ENCODE results near the gene KLHL21. TPM values are rescaled to one million over a fixed set of nuclear protein-coding genes. Genes with fewer than 3 reads are reported as not detected.

The KLHL21 gene
- polyA plus RNA-seq, 2 of the 4 experiments (the other 2 are of a cell fraction): 3.3 to 10.5 TPM

DNA sequence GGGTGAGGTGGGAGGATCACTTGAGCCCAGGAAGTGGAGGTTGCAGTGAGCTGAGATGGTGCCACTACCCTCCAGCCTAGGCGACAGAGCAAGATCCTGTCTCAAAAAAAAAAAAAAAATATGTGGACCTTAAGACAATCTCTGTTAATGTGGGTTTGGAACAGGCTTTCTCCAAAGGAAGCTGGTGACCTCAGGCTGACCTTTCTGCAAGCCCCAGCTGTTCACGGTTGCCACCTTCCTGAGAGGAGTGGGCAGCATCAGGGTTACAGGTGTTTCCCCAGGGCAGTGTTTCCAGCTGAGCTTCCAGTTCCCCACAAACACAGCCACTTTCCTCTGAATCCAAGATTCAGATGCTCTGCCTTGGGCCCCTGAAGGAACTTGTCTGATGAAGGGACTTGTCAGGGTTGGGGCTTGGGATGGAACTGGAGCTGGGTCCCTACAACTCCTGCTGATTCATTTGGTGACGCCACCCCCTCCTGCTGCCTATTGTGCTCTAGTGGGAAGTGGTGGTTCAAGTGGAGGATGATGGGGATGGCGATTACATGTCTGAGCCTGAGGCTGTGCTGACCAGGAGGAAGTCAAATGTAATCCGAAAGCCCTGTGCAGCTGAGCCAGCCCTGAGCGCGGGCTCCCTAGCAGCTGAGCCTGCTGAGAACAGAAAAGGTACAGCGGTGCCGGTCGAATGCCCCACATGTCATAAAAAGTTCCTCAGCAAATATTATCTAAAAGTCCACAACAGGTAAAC lies 20.9 kb downstream of the KLHL21 start:
- WGBS (ENCODE audit: missing lambda C conversion rate): 82% methylated on average over 9 of the region's 10 CpGs
- DNase-seq (ENCODE audit: low read depth in 1 of 2, low spot score in 1 of 2) (no peak), ATAC-seq (no peak), FAIRE-seq (no peak)
- H3K4me1 ChIP-seq: peaks cover 25% of the 10 kb centered on the region
- H3K4me2 ChIP-seq: peak overlapping the region; percentile 92
- no peak overlapping the region for H3K27ac ChIP-seq
- CTCF ChIA-PET: interaction anchor here (0.9 to 3.9 kb wide), 2 partner anchors 28 to 120 kb away, joined by 5 to 16 read pairs; partner anchors contain the start of genes DNAJC11, NOL9 and TAS1R1
- no peak for TF ChIP-seq HOXB5 (CRISPR knock-in tag; IDR thresholded peaks at IDR 0.05)
- TF ChIP-seq, protein P1, sequence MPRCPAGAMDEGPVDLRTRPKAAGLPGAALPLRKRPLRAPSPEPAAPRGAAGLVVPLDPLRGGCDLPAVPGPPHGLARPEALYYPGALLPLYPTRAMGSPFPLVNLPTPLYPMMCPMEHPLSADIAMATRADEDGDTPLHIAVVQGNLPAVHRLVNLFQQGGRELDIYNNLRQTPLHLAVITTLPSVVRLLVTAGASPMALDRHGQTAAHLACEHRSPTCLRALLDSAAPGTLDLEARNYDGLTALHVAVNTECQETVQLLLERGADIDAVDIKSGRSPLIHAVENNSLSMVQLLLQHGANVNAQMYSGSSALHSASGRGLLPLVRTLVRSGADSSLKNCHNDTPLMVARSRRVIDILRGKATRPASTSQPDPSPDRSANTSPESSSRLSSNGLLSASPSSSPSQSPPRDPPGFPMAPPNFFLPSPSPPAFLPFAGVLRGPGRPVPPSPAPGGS (IDR thresholded peaks at IDR 0.05): no peak
- POLR2A ChIA-PET: no interaction called here
- no peaks in the 10 kb centered on the region for H3K9me3 ChIP-seq
- no peak overlapping the region for H3K4me3 ChIP-seq

DNA sequence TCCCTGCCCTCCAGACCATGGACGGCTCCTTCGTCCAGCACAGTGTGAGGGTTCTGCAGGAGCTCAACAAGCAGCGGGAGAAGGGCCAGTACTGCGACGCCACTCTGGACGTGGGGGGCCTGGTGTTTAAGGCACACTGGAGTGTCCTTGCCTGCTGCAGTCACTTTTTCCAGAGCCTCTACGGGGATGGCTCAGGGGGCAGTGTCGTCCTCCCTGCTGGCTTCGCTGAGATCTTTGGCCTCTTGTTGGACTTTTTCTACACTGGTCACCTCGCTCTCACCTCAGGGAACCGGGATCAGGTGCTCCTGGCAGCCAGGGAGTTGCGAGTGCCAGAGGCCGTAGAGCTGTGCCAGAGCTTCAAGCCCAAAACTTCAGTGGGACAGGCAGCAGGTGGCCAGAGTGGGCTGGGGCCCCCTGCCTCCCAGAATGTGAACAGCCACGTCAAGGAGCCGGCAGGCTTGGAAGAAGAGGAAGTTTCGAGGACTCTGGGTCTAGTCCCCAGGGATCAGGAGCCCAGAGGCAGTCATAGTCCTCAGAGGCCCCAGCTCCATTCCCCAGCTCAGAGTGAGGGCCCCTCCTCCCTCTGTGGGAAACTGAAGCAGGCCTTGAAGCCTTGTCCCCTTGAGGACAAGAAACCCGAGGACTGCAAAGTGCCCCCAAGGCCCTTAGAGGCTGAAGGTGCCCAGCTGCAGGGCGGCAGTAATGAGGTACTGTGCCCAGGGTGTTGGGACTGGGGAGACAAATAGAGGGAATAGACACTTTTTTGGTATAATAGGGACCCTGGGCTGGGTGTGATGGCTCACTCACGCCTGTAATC lies 21.9 kb downstream of the KLHL21 start:
- DNase-seq (ENCODE audit: low read depth in 1 of 2, low spot score in 1 of 2) (no peak), ATAC-seq (peak in 1 of 2 experiments; percentile 7; a peak in 3 of 6 replicates), FAIRE-seq (no peak)
- peak overlapping the region; percentile 92 for H3K4me2 ChIP-seq
- H3K27ac ChIP-seq: peak overlapping the region; percentile 80 to 93; a peak in 5 of 6 replicates
- ChIA-PET POLR2A (interaction anchor here (1.2 to 1.6 kb wide), 2 partner anchors 8 to 20 kb away, joined by 3 to 5 read pairs; no protein-coding TSS in a partner anchor), CTCF (interaction anchor here (0.9 to 3.9 kb wide), 2 partner anchors 27 to 121 kb away, joined by 5 to 16 read pairs; partner anchors contain the start of genes DNAJC11, NOL9 and TAS1R1)
- H3K4me3 ChIP-seq: peak overlapping the region; percentile 88
- TF ChIP-seq, protein P2, sequence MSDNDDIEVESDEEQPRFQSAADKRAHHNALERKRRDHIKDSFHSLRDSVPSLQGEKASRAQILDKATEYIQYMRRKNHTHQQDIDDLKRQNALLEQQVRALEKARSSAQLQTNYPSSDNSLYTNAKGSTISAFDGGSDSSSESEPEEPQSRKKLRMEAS (IDR thresholded peaks at IDR 0.05): no peak
- TF ChIP-seq, protein P3, sequence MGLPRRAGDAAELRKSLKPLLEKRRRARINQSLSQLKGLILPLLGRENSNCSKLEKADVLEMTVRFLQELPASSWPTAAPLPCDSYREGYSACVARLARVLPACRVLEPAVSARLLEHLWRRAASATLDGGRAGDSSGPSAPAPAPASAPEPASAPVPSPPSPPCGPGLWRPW (IDR thresholded peaks at IDR 0.05): no peak
- TF ChIP-seq CHD2 (IDR thresholded peaks at IDR 0.05; ENCODE audit: low read length, partially characterized antibody) (no peak), CEBPB (IDR thresholded peaks at IDR 0.05) (no peak), JUNB (IDR thresholded peaks at IDR 0.05) (no peak), PHF8 (IDR thresholded peaks at IDR 0.05; ENCODE audit: borderline replicate concordance, low read depth) (no peak)
- TF ChIP-seq, protein P4, sequence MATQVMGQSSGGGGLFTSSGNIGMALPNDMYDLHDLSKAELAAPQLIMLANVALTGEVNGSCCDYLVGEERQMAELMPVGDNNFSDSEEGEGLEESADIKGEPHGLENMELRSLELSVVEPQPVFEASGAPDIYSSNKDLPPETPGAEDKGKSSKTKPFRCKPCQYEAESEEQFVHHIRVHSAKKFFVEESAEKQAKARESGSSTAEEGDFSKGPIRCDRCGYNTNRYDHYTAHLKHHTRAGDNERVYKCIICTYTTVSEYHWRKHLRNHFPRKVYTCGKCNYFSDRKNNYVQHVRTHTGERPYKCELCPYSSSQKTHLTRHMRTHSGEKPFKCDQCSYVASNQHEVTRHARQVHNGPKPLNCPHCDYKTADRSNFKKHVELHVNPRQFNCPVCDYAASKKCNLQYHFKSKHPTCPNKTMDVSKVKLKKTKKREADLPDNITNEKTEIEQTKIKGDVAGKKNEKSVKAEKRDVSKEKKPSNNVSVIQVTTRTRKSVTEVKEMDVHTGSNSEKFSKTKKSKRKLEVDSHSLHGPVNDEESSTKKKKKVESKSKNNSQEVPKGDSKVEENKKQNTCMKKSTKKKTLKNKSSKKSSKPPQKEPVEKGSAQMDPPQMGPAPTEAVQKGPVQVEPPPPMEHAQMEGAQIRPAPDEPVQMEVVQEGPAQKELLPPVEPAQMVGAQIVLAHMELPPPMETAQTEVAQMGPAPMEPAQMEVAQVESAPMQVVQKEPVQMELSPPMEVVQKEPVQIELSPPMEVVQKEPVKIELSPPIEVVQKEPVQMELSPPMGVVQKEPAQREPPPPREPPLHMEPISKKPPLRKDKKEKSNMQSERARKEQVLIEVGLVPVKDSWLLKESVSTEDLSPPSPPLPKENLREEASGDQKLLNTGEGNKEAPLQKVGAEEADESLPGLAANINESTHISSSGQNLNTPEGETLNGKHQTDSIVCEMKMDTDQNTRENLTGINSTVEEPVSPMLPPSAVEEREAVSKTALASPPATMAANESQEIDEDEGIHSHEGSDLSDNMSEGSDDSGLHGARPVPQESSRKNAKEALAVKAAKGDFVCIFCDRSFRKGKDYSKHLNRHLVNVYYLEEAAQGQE (IDR thresholded peaks at IDR 0.05): no peak
- TF ChIP-seq, protein P5, sequence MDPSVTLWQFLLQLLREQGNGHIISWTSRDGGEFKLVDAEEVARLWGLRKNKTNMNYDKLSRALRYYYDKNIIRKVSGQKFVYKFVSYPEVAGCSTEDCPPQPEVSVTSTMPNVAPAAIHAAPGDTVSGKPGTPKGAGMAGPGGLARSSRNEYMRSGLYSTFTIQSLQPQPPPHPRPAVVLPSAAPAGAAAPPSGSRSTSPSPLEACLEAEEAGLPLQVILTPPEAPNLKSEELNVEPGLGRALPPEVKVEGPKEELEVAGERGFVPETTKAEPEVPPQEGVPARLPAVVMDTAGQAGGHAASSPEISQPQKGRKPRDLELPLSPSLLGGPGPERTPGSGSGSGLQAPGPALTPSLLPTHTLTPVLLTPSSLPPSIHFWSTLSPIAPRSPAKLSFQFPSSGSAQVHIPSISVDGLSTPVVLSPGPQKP (IDR thresholded peaks at IDR 0.05; ENCODE audit: low read depth, low read length): no peak
- H3K4me1 ChIP-seq: peaks cover 25% of the 10 kb centered on the region
- H3K9me3 ChIP-seq: no peaks in the 10 kb centered on the region
- WGBS (ENCODE audit: missing lambda C conversion rate): 43% methylated on average over 15 of the region's 19 CpGs

DNA sequence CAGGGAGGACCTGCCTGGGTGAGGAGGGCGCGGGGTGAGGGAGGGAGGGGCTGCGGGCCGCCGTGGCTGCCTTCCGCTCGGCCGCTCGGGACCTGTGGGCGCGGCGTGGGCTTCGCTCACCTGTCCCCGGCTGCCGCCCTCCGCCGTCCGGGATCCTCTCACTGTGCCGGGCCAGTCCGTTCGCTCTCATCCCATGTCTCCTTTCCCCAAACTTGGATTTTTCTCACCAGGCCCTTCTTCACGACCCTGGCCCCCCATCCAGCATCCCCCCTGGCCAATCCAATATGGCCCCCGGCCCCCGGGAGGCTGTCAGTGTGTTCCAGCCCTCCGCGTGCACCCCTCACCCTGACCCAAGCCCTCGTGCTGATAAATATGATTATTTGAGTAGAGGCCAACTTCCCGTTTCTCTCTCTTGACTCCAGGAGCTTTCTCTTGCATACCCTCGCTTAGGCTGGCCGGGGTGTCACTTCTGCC lies 22.5 kb downstream of the KLHL21 start:
- no peak for DNase-seq (ENCODE audit: low read depth in 1 of 2, low spot score in 1 of 2)
- H3K4me2 ChIP-seq: peak overlapping the region; percentile 92
- TF ChIP-seq PHF8 (IDR thresholded peaks at IDR 0.05; ENCODE audit: borderline replicate concordance, low read depth) (peak; percentile 46; the same call in 1 of the 2 replicates), CEBPB (IDR thresholded peaks at IDR 0.05) (no peak), TP53 (CRISPR knock-in tag; IDR thresholded peaks at IDR 0.05) (no peak), JUN (IDR thresholded peaks at IDR 0.05) (0 out of 5 replicates have a peak, but pooled peaks have one; percentile 5 to 13), NR3C1 (IDR thresholded peaks at IDR 0.05) (no peak)
- TF ChIP-seq, protein P2 (IDR thresholded peaks at IDR 0.05): no peak
- H3K27ac ChIP-seq: peak overlapping the region; percentile 80 to 93
- peaks cover 25% of the 10 kb centered on the region for H3K4me1 ChIP-seq
- ChIA-PET CTCF (interaction anchor here (1.0 to 3.9 kb wide), 2 partner anchors 26 to 74 kb away, joined by 3 to 16 read pairs; partner anchors contain the start of genes NOL9 and TAS1R1), POLR2A (interaction anchor here (1.0 to 1.6 kb wide), 4 partner anchors 9 to 26 kb away, joined by 3 to 6 read pairs (median 4); partner anchors contain the start of genes KLHL21 and NOL9)
- 4% methylated on average over 21 of the region's 30 CpGs for WGBS (ENCODE audit: missing lambda C conversion rate)
- no peaks in the 10 kb centered on the region for H3K9me3 ChIP-seq
- ATAC-seq: peak; percentile 65 to 66; a peak in 4 of 6 replicates
- no peak for FAIRE-seq
- H3K4me3 ChIP-seq: peak overlapping the region; percentile 88

Data from A549 (cell line).